ENCODE data around the gene SAE1. TPM values are rescaled to one million over a fixed set of nuclear protein-coding genes. Genes with fewer than 3 reads are reported as not detected.
A peak's percentile ranks its signal among the peaks of the same experiment; 100 is the strongest.
"Not testable (repeated sequence)": the region's sequence is repeated elsewhere in the genome, so short reads cannot be mapped to it uniquely, and the experiment has no call there.

Gene SAE1
- total and polyA plus RNA-seq, 2 donors, result 81.4 to 115 TPM

DNA sequence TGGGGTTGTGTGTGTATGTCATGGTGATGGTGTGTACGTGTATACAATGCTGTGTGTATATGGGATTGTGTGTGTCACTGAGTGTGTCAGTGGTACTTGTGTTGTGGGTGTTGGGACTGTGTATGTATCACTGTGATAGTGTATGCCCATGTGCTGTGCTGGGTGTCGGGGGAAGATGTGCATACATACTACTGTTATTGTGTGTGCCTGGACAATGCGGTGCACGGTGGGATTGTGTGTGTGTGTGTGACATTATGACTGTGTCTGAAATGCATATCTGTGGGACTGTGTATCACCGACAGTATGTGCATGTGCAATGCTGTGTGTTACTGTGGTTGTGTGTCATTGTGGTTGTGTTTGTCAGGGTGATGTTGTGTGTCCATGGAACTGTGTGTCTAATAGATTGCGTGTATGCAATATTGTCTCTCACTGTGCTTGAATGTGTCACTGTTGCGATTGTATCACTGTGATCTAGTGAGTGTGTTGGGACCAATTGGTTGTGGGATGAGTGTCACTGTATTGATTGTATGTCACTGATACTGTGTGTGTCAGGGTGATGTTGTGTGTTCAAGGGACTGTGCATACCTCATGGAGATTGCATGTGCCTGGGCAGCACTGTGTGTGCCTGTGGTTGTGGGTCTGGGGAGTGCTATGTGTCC lies 111.4 kb downstream of the SAE1 start:
- Histone ChIP-seq H3K4me3 (ENCODE audit: low read depth, low read length) (no peak overlapping the region), H3K36me3 (ENCODE audit: insufficient read depth) (no peaks in the 10 kb centered on the region), H3K4me1 (ENCODE audit: insufficient read depth) (no peaks in the 10 kb centered on the region), H3K27ac (ENCODE audit: low read depth) (no peak overlapping the region)
- WGBS, result 83% methylated on average over 7 of the region's 7 CpGs
- no peak for DNase-seq (ENCODE audit: extremely low spot score)

DNA sequence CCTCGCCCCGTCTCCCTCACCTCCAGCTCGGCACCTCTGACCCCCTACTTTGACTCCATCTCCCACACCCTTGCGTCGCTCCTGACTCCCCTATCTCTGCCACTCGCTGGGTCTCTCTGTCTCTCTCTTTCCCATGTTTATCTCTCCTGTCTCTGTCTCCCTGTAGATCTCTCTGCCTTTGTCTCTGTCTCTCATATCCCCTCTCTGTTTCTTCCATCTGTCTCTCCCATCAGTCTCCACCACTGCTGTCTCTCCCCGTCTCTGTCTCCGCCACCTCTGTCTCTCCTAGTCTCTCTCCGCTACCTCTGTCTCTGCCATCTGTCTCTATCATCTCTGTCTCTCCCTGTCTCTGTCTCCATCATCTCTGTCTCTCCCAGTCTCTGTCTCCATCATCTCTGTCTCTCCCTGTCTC lies 112.7 kb downstream of the SAE1 start:
- Histone ChIP-seq H3K27ac (ENCODE audit: low read depth) (no peak overlapping the region), H3K36me3 (ENCODE audit: insufficient read depth) (no peaks in the 10 kb centered on the region), H3K4me3 (ENCODE audit: low read depth, low read length) (no peak overlapping the region), H3K4me1 (ENCODE audit: insufficient read depth) (no peaks in the 10 kb centered on the region)
- DNase-seq (ENCODE audit: extremely low spot score), result no peak
- WGBS, result 19% methylated on average over 7 of the region's 9 CpGs

DNA sequence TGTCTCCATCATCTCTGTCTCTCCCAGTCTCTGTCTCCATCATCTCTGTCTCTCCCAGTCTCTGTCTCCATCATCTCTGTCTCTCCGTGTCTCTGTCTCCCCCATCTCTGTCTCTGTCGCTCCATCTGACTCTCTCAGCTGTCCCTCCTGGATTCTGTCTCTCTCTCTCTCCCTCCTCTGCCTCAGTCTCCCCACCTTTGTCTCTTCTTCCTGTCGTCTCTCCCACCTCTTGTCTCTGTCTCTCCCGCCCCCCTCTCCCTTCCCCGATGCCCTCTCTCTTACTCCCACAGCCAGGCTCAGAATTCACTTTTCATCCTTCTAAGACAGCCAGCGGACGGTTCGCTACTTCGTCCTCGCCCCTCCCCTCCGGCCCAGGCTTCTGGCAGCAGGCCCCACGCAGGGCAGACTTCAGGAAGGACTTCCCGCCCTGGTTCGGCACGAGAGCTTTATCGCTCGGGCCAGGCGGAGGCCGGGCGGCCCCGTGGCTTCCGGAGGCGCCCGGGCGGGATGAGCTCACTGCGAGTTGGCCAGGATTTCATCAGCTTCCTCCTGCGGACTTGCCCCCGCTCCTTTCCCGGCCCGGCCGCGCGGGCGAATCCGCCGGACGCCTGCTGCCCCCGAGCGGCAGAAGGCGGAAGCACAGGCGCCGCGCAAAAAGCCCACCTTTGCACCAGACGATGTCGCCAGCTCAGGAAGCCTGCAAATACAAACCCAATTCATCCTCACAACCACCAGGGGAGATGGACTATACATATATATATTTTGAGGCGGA lies 113.3 kb downstream of the SAE1 start:
- DNase-seq (ENCODE audit: extremely low spot score), result peak; percentile 71
- H3K27ac ChIP-seq (ENCODE audit: low read depth), result peak overlapping the region; percentile 28
- 3% methylated on average over 46 of the region's 46 CpGs for whole genome bisulfite sequencing
- no peaks in the 10 kb centered on the region for H3K4me1 ChIP-seq (ENCODE audit: insufficient read depth)
- no peaks in the 10 kb centered on the region for H3K36me3 ChIP-seq (ENCODE audit: insufficient read depth)
- H3K4me3 ChIP-seq (ENCODE audit: low read depth, low read length), result no peak overlapping the region

DNA sequence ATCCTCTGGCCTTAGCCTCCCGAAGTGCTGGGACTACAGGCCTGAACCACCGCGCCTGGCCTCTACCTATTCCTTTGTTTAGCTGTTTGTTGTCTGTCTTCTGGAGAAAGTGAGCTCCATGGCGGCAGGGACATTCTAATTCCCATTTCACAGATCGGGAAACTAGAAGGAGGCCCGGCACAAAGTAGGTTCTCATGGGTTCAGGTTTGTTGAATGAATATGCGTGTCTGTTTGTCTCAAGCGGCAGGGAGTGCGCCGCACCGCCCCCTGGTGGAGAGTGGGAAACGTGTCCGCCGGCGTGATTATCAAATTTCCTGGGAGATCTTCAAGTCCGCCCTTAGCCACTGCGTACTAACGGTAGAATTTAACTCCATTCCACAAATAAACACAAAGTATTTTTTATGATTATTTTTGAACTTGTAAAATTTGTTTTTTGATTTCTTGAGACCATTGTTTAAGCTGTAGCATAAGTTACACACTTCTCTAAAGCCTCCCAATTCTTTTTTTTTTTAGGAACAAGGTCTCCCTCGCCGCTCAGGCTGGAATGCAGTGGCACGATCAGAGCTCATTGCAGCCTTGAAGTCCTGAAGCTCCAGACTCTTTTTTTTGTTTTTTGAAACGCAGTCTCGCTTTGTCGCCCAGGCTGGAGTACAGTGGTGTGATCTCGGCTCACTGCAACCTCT lies 116.8 kb downstream of the SAE1 start:
- 32% methylated on average over 25 of the region's 25 CpGs for WGBS
- no peak for DNase-seq (ENCODE audit: extremely low spot score)
- Histone ChIP-seq H3K27ac (ENCODE audit: low read depth) (no peak overlapping the region), H3K36me3 (ENCODE audit: insufficient read depth) (no peaks in the 10 kb centered on the region), H3K4me3 (ENCODE audit: low read depth, low read length) (no peak overlapping the region), H3K4me1 (ENCODE audit: insufficient read depth) (no peaks in the 10 kb centered on the region)

DNA sequence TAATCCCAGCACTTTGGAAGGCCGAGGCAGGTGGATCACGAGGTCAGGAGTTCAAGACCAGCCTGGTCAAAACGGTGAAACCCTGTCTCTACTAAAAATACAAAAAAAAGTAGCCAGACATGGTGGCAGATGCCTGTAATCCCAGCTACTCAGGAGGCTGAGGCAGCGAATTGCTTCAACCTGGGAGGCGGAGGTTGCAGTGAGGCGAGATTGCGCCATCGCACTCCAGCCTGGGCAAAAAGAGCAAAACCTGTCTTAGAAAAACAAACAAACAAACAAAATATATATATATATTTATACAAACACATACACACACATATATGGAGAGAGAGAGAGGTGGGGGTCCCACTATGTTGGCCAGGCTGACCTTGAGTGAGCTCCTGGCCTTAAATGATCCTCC lies 122.4 kb downstream of the SAE1 start:
- not testable (repeated sequence) for H3K36me3 ChIP-seq (ENCODE audit: insufficient read depth); DNase-seq (ENCODE audit: extremely low spot score); H3K27ac ChIP-seq (ENCODE audit: low read depth); H3K4me1 ChIP-seq (ENCODE audit: insufficient read depth); H3K4me3 ChIP-seq (ENCODE audit: low read depth, low read length)
- 83% methylated on average over 8 of the region's 8 CpGs for WGBS

DNA sequence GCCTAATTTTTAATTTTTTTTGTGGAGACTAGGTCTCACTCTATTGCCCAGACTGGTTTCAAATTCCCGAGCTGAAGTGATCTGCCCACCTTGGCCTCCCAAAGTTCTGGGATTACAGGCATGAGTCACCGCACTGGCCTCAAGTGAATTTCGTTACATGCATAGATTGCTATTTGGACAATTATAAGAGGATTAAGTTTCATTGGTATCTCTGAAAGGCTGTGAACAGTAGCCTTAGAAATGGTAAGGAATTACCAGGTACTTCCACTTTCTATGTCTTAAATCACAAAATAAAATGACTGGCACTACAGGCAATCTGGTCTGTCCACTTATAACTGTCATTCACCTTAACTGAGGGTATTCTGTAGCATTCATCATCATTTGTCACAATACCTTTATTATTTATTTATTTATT lies 122.8 kb downstream of the SAE1 start:
- Histone ChIP-seq H3K36me3 (ENCODE audit: insufficient read depth) (no peaks in the 10 kb centered on the region), H3K4me1 (ENCODE audit: insufficient read depth) (no peaks in the 10 kb centered on the region), H3K4me3 (ENCODE audit: low read depth, low read length) (no peak overlapping the region), H3K27ac (ENCODE audit: low read depth) (no peak overlapping the region)
- no peak for DNase-seq (ENCODE audit: extremely low spot score)
- 63% methylated on average over 3 of the region's 3 CpGs for WGBS

DNA sequence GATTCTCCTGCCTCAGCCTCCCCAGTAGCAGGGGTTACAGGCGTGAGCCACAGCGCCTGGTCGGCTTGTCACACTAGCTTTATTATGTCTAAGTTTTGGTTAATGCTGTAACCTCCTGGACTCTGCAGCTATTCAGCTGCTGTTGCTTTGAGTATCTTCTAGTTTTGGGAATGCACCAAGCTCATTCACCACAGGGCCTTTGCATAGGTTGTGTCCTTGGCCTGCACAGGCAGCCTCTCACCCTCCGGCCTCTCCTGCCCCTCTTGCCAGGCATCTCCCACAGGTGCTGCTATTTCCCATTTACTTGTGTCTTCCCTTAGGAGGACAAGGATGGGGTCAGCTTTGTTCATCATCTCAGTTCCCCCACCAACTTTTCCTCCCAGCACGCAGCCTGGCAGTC lies 123.3 kb downstream of the SAE1 start:
- no peaks in the 10 kb centered on the region for H3K36me3 ChIP-seq (ENCODE audit: insufficient read depth)
- WGBS, result 86% methylated on average over 5 of the region's 5 CpGs
- no peak overlapping the region for H3K4me3 ChIP-seq (ENCODE audit: low read depth, low read length)
- H3K4me1 ChIP-seq (ENCODE audit: insufficient read depth), result no peaks in the 10 kb centered on the region
- DNase-seq (ENCODE audit: extremely low spot score), result no peak
- no peak overlapping the region for H3K27ac ChIP-seq (ENCODE audit: low read depth)

DNA sequence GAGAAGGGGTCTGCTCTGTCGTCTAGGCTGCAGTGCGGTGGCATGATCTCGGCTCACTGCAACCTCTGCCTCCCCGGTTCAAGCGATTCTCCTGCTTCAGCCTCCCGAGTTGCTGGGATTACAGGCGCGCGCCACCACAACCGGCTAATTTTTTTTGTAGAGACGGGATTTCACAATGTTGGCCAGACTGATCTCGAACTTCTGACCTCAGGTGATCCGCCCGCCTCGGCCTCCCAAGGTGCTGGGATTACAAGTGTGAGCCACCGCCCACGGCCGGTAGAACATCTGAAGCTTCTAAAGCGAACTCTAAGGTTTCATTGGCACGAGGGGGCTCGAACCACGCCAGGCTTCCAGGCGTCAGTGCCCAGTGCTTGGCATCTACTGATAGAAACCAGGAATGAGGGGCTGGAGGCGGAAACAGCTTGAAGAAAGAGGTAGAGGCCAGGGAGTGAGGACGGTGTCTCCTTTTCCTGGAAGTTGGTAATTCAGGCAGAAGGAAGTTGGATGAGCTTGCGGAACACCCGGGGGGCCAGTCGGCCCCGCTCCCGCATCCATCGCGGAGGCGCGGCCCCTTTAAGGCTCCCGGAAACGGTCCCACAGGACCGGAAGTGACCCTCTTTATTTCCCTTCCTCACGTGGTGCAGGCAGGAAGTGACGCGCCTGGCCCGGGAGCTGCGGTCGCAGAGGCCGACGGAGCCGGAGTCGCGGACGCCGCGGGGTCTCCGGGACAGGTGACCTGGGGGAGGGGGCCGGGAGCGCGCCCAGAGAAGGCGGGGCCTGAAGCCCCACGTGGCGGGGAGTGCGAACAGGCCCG lies 125.5 kb downstream of the SAE1 start, which contains the start of gene CCDC9:
Gene CCDC9, plus strand, starts transcription at position 647 of the 814 bp plus-strand sequence. CDS start 1,876 bp downstream, outside the sequence.
- DNase-seq (ENCODE audit: extremely low spot score), result peak; percentile 87
- WGBS, result 12% methylated on average over 60 of the region's 60 CpGs
- Histone ChIP-seq H3K36me3 (ENCODE audit: insufficient read depth) (peaks cover 4% of the 10 kb centered on the region), H3K4me1 (ENCODE audit: insufficient read depth) (no peaks in the 10 kb centered on the region), H3K4me3 (ENCODE audit: low read depth, low read length) (peak within 1 kb of the TSS; percentile 51), H3K27ac (ENCODE audit: low read depth) (peak within 1 kb of the TSS; percentile 87)

DNA sequence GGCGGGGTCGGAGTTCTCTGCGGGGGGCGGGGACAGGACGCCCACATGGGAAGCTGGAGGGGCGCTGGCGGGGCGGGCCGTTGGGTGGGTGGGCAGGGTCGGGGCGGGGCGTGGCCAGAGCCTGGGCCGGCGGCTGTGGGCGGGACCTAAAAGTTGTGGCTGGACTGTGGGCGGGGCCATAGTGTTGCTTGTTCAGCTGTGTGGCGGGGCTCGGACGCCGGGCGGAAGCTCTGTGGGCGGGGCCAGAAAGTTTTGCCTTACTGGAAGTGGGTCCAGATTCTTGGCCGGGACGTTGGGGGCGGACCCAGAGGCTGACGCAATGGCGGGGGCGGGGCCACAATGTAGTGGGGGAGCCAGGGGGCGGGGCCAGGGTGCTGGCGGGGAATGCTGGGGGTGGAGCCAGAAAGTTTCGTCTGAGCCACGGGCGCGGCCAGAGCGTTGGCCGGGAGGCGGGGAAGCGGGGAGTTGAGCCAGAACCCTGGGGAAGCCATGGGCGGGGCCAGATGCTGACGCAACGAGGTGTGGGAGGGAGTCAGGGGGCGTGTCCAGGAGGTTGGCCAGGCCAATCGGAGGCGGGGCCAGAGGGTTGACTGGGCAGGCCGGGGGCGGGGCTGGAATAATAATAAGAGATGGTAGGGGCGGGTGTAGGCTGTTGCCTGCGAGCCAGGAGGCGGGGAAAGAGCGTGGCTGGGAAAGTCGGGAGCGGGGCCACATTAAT lies 126.2 kb downstream of the SAE1 start:
- under 1% methylated on average over 52 of the region's 52 CpGs for WGBS
- peak; percentile 98 for DNase-seq (ENCODE audit: extremely low spot score)
- H3K4me1 ChIP-seq (ENCODE audit: insufficient read depth), result no peaks in the 10 kb centered on the region
- peaks cover 4% of the 10 kb centered on the region for H3K36me3 ChIP-seq (ENCODE audit: insufficient read depth)
- peak overlapping the region; percentile 76 for H3K27ac ChIP-seq (ENCODE audit: low read depth)
- H3K4me3 ChIP-seq (ENCODE audit: low read depth, low read length), result peak overlapping the region; percentile 51

DNA sequence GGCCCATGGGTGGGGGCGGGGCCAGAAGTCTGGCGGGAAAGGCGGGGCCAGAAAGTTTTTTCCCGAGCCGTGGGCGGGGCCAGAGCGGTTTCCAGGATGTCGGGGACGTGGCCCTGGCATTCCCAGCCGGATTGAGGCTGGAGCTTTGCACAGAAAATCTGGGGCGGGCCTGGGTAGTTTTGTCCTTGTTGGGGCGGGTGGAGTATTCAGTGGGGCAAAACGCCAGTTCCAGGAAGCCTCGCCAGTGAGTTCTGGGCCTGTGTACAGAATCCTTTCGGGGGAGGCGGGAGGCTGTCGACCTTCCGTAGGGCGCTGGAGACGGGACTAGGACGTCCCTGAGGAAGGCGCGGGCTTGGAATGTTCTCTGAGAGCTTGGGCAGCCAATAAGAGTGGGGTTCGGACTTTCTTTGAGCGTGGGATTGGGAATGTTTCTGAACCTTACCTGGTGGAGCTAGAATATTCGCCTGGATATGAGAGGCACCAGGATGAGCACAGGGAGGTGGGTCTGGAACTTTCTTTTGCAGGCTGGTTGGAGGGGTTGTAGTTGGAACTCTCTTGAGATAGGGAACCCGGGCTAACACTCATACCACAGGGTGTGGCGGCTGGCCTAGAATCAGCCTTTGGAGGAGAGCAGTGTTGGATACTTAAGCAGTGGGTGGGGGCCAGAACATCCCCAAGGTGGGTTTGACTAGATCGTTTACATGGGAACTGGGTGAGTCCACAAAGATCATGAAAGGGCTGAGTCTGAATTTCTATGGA lies 127.0 kb downstream of the SAE1 start:
- 3% methylated on average over 29 of the region's 29 CpGs for WGBS
- H3K27ac ChIP-seq (ENCODE audit: low read depth), result peak overlapping the region; percentile 14
- peak overlapping the region; percentile 21 for H3K4me3 ChIP-seq (ENCODE audit: low read depth, low read length)
- no peaks in the 10 kb centered on the region for H3K4me1 ChIP-seq (ENCODE audit: insufficient read depth)
- peaks cover 4% of the 10 kb centered on the region for H3K36me3 ChIP-seq (ENCODE audit: insufficient read depth)
- DNase-seq (ENCODE audit: extremely low spot score), result no peak

DNA sequence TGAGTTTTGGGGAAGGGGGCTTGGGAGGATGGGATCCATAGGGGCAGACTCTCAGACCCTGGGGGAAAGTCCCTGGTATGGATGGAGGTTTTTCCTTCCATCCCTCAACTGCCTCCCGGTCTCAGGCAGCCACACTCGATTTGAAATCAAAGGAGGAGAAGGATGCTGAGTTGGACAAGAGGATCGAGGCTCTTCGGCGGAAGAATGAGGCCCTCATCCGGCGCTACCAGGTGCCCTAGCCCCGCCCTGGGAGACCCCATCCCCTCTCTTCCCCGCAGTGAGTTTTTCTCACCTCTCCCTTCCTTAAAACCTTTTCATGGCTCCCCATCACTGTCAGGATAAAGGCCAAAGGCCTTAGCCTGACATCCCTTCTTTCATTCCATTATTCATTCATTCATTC lies 127.8 kb downstream of the SAE1 start:
- no peak overlapping the region for H3K4me3 ChIP-seq (ENCODE audit: low read depth, low read length)
- no peak for DNase-seq (ENCODE audit: extremely low spot score)
- H3K4me1 ChIP-seq (ENCODE audit: insufficient read depth), result no peaks in the 10 kb centered on the region
- H3K27ac ChIP-seq (ENCODE audit: low read depth), result no peak overlapping the region
- peaks cover 4% of the 10 kb centered on the region for H3K36me3 ChIP-seq (ENCODE audit: insufficient read depth)
- WGBS, result 85% methylated on average over 9 of the region's 9 CpGs

DNA sequence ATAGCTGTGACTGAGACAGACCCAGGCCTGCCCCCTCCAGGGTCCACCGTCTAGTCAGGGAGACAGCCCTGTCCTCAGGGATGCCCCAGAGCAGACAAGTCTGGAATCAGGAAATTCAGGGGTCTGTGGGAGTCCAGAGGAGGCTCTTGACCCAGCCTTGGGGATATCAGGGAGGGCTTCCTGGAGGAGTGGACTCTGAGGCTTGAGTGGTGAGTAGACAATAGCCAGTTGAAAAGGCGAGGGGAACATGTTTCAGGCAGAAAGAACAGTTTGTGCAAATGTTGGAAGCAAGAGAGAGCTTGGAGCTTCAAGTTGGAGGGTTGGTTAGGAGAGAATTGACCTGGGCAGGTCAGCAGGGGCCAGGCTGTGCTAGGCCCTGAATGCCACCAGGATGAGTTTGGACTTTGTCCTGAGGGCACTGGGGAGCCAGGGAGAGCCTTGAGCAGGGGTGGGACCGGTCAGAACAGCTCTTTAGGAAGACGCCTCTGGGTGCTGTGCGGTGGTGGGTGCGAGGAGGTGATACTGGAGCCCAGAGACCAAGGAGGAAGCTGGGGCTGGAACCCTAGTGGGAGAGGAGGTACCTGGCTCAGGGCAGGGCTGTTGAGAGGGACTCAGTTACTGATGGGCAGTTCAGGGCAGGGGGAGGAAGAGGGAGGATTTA lies 128.4 kb downstream of the SAE1 start:
- no peak for DNase-seq (ENCODE audit: extremely low spot score)
- Histone ChIP-seq H3K27ac (ENCODE audit: low read depth) (no peak overlapping the region), H3K36me3 (ENCODE audit: insufficient read depth) (peaks cover 4% of the 10 kb centered on the region), H3K4me1 (ENCODE audit: insufficient read depth) (no peaks in the 10 kb centered on the region), H3K4me3 (ENCODE audit: low read depth, low read length) (no peak overlapping the region)
- WGBS, result 92% methylated on average over 6 of the region's 6 CpGs
